ENCODE measurements around the gene SPATS2L.

SPATS2L gene

DNA sequence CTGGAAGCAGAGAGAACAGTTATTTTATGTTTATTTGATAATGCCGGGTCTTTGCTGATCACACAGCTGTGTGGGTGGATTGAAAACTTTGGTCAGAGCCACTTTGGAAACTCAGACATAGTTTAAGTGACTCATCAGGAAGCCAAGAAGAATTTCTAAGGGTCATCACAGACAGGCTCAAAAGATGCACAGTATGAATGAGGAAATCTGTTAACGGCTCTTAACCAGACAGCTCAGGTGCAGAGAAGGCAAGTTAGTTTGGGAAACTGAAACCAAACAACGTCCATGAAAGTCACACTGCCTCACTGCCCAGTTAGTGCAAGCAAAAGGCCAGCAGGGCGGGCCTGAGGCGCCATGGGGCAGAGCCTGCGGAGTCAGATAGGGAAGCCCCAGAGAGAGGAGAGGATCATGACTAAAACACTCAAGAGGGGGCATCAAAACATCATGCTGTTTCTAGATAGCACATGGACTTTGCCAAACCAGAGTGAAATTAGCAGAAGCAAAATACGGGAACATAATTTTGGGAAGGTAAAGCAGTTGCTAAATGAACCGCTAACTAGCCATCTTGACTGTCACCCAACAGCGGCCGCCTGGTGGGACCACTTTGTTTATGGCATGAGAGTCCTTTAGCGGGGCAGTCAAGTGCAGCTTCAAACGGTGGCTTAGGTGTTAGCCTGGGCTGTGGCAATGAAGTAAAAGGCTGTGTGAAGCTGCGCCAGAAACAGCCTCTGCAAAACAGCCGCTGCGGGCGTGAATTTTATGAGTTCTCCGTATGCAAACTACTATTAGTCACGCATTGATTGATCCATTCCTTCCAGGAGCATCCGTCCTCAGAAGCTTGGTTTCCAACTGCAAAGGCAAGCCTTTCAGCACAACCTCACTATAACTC, 102.2 kb downstream of the SPATS2L start:
- TF ChIP-seq, protein P1, sequence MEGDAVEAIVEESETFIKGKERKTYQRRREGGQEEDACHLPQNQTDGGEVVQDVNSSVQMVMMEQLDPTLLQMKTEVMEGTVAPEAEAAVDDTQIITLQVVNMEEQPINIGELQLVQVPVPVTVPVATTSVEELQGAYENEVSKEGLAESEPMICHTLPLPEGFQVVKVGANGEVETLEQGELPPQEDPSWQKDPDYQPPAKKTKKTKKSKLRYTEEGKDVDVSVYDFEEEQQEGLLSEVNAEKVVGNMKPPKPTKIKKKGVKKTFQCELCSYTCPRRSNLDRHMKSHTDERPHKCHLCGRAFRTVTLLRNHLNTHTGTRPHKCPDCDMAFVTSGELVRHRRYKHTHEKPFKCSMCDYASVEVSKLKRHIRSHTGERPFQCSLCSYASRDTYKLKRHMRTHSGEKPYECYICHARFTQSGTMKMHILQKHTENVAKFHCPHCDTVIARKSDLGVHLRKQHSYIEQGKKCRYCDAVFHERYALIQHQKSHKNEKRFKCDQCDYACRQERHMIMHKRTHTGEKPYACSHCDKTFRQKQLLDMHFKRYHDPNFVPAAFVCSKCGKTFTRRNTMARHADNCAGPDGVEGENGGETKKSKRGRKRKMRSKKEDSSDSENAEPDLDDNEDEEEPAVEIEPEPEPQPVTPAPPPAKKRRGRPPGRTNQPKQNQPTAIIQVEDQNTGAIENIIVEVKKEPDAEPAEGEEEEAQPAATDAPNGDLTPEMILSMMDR (IDR thresholded peaks at IDR 0.05): no peak

DNA sequence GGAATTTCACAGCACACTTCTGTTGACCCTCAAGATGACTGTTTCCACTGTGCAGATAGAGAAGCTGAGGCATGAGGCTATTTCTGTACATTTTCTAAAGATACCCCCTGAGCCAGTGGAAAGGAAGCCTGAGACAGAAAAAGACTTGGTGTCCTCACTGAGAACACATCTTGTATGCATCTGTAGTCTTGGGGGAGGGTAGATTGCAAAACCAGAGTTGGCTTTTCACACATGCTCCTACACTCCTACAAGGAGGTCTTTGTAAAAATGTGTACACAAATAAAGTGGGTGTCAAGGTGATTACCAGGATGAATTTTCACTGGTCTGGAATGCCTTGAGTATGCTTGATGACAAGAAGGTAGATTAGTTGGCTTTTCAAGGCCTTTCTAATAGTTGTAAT, 105.3 kb downstream of the SPATS2L start:
- TF ChIP-seq, protein P1 (IDR thresholded peaks at IDR 0.05): no peak

DNA sequence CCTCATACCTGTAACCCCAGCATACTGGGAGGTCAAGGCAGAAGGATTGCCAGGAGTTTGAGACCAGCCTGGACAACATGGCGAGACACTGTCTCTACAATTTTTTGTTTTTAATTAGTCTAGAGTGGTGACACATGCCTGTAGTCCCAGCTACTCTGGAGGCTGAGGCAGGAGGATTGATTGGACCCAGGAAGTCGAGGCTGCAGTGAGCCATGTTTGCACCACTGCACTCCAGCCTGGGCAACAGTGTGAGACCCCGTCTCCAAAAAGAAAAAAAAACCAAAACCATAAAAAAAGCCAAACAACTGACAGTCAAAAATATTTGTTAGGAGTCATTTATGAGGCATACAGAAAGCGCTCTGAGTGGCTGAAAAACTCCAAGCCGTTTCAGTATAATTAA, 107.9 kb downstream of the SPATS2L start:
- TF ChIP-seq, protein P1 (IDR thresholded peaks at IDR 0.05): no peak

GRCh38 chr2:200415455-200415854, 109.0 kb downstream of the SPATS2L start:
- TF ChIP-seq, protein P1 (IDR thresholded peaks at IDR 0.05): no peak

GRCh38 chr2:200416878-200417277, 110.4 kb downstream of the SPATS2L start:
- TF ChIP-seq, protein P1 (IDR thresholded peaks at IDR 0.05): no peak

DNA sequence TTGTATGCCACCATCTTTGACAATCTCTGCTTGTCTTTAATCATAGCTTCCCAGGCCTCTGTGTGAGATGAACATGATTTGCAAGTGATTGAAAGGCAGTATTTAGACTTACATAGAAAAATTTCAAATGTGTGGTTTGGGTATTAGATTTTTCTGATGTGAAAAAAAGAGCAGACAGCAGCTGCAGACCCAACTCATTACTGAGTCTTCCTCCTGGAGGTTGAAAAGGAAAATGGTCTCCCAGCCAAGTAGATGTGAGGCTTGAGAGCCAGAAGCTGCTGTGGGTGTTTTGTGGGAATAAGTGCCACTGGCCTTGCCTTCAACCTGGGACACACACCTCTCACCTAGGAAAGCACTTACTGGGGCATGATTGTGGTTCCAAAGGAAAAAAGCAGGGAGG, 110.9 kb downstream of the SPATS2L start:
- TF ChIP-seq, protein P1 (IDR thresholded peaks at IDR 0.05): no peak

GRCh38 chr2:200418399-200418798, 111.9 kb downstream of the SPATS2L start:
- TF ChIP-seq, protein P1 (IDR thresholded peaks at IDR 0.05): no peak

Data from LNCAP (cell line).